ENCODE data around the gene RIT1.

The RIT1 gene

DNA sequence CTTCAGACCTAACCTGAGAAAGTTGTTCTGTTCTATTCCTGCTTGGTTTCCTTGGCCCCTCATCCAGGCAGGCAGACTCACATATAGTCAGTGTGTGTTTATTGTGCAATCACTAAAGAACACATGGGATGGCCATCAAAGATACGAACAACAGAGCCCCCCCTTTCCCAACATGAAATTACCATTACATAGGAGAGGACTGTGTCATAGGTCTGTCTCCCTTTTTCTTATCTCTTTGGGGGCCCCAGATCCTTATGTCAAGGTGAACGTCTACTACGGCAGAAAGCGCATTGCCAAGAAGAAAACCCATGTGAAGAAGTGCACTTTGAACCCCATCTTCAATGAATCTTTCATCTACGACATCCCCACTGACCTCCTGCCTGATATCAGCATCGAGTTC is 30.2 kb downstream of the RIT1 start:
- Histone ChIP-seq H2AFZ (ENCODE audit: low read length) (no peak overlapping the region), H3K9ac (ENCODE audit: low read length) (no peak overlapping the region), H3K27ac (ENCODE audit: low read length) (no peak overlapping the region), H3K27me3 (replicated peaks; ENCODE audit: insufficient read depth, low read length) (no peaks in the 10 kb centered on the region), H3K79me2 (ENCODE audit: low read length) (no peaks in the 10 kb centered on the region), H3F3A (ENCODE audit: insufficient read depth, low read length) (no peaks in the 10 kb centered on the region), H3K4me3 (ENCODE audit: low read length) (no peak overlapping the region), H3K4me2 (ENCODE audit: low read depth, low read length) (no peak overlapping the region), H3K9me2 (replicated peaks; ENCODE audit: insufficient read depth, low read length) (no peaks in the 10 kb centered on the region), H3K4me1 (ENCODE audit: low read length) (no peaks in the 10 kb centered on the region), H3K36me3 (replicated peaks; ENCODE audit: insufficient read depth, low read length) (no peaks in the 10 kb centered on the region), H3K9me3 (replicated peaks; ENCODE audit: insufficient read depth, low read length) (no peaks in the 10 kb centered on the region), H4K20me1 (ENCODE audit: insufficient read depth, low read length) (no peaks in the 10 kb centered on the region)
- TF ChIP-seq, protein P1, sequence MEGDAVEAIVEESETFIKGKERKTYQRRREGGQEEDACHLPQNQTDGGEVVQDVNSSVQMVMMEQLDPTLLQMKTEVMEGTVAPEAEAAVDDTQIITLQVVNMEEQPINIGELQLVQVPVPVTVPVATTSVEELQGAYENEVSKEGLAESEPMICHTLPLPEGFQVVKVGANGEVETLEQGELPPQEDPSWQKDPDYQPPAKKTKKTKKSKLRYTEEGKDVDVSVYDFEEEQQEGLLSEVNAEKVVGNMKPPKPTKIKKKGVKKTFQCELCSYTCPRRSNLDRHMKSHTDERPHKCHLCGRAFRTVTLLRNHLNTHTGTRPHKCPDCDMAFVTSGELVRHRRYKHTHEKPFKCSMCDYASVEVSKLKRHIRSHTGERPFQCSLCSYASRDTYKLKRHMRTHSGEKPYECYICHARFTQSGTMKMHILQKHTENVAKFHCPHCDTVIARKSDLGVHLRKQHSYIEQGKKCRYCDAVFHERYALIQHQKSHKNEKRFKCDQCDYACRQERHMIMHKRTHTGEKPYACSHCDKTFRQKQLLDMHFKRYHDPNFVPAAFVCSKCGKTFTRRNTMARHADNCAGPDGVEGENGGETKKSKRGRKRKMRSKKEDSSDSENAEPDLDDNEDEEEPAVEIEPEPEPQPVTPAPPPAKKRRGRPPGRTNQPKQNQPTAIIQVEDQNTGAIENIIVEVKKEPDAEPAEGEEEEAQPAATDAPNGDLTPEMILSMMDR (IDR thresholded peaks at IDR 0.05; ENCODE audit: low read length), result no peak
- TF ChIP-seq EZH2 (optimal IDR thresholded peaks at IDR 0.05; ENCODE audit: low read depth, low read length), result no peak
- no peak for TF ChIP-seq EZH2phosphoT487 (IDR thresholded peaks at IDR 0.05; ENCODE audit: low read length)
- no peak for DNase-seq

DNA sequence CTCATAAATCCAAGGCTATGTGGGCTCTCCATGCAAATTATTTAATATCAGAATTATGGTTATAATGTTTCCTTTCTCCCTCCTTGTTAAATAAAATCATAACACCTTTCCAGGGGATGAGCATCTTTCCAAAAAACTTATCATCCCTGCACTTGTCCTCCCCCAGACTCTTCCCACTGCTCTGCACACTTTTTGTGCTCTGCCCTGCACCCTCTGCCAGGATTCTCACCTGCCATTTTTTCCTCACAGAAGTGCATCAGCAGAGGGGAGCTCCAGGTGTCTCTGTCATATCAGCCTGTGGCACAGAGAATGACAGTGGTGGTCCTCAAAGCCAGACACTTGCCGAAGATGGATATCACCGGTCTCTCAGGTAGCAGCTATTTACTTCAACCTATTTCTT is 30.9 kb downstream of the RIT1 start:
- Histone ChIP-seq H4K20me1 (ENCODE audit: insufficient read depth, low read length) (no peaks in the 10 kb centered on the region), H3K36me3 (replicated peaks; ENCODE audit: insufficient read depth, low read length) (no peaks in the 10 kb centered on the region), H3K4me3 (ENCODE audit: low read length) (no peak overlapping the region), H3K9ac (ENCODE audit: low read length) (no peak overlapping the region), H3K27ac (ENCODE audit: low read length) (no peak overlapping the region), H3K4me2 (ENCODE audit: low read depth, low read length) (no peak overlapping the region), H3F3A (ENCODE audit: insufficient read depth, low read length) (no peaks in the 10 kb centered on the region), H3K4me1 (ENCODE audit: low read length) (no peaks in the 10 kb centered on the region), H3K27me3 (replicated peaks; ENCODE audit: insufficient read depth, low read length) (no peaks in the 10 kb centered on the region), H3K9me3 (replicated peaks; ENCODE audit: insufficient read depth, low read length) (no peaks in the 10 kb centered on the region), H2AFZ (ENCODE audit: low read length) (no peak overlapping the region), H3K9me2 (replicated peaks; ENCODE audit: insufficient read depth, low read length) (no peaks in the 10 kb centered on the region), H3K79me2 (ENCODE audit: low read length) (no peaks in the 10 kb centered on the region)
- TF ChIP-seq EZH2 (optimal IDR thresholded peaks at IDR 0.05; ENCODE audit: low read depth, low read length) (no peak), EZH2phosphoT487 (IDR thresholded peaks at IDR 0.05; ENCODE audit: low read length) (no peak)
- TF ChIP-seq, protein P1 (IDR thresholded peaks at IDR 0.05; ENCODE audit: low read length), result no peak
- no peak for DNase-seq

DNA sequence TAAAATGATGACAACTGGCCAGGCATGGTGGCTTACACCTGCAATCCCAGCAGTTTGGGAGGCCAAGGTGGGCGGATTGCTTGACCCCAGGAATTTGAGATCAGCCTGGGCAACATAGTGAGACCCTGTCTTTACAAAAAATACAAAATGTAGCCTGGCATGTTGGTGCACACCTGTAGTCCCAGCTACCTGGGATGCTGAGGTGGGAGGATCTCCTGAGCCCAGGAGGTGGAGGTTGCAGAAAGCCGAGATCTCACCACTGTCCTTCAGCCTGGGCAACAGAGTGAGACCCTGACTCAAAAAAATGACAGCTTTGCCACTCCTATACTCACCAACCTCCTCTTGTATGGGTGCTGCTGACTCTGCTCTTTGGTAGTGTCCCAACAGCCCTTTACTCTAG is 33.2 kb downstream of the RIT1 start:
- Histone ChIP-seq H3K4me1 (ENCODE audit: low read length) (no peaks in the 10 kb centered on the region), H3K36me3 (replicated peaks; ENCODE audit: insufficient read depth, low read length) (no peaks in the 10 kb centered on the region)
- TF ChIP-seq EZH2 (optimal IDR thresholded peaks at IDR 0.05; ENCODE audit: low read depth, low read length) (no peak), EZH2phosphoT487 (IDR thresholded peaks at IDR 0.05; ENCODE audit: low read length) (no peak)
- TF ChIP-seq, protein P1 (IDR thresholded peaks at IDR 0.05; ENCODE audit: low read length), result no peak

More for the DNA sequence above, 33.2 kb downstream of the RIT1 start:
- Histone ChIP-seq H3K9ac (ENCODE audit: low read length) (no peak overlapping the region), H3K27me3 (replicated peaks; ENCODE audit: insufficient read depth, low read length) (no peaks in the 10 kb centered on the region), H3K4me2 (ENCODE audit: low read depth, low read length) (no peak overlapping the region), H3K9me3 (replicated peaks; ENCODE audit: insufficient read depth, low read length) (no peaks in the 10 kb centered on the region), H3K4me3 (ENCODE audit: low read length) (no peak overlapping the region), H4K20me1 (ENCODE audit: insufficient read depth, low read length) (no peaks in the 10 kb centered on the region), H3K27ac (ENCODE audit: low read length) (no peak overlapping the region), H3K79me2 (ENCODE audit: low read length) (no peaks in the 10 kb centered on the region), H2AFZ (ENCODE audit: low read length) (no peak overlapping the region), H3F3A (ENCODE audit: insufficient read depth, low read length) (no peaks in the 10 kb centered on the region), H3K9me2 (replicated peaks; ENCODE audit: insufficient read depth, low read length) (no peaks in the 10 kb centered on the region)
- no peak for DNase-seq

Measured in MM.1S (cell line).